Skin epidermis (tissue), 12 donors: ENCODE results near the gene UBE2E2.

Source experiments
- H3K27ac ChIP-seq, 21 experiments: fragments of 200-600 bp; sonication (generic) in 11 of 21; one replicate each; pipeline ENCODE4 v1.5.0; 2020; ENCODE audit warnings: mild to moderate bottlenecking in 3 of 21, inconsistent platforms in 2 of 21, moderate library complexity in 2 of 21
- H3K4me3 ChIP-seq, 7 experiments: fragments of 200-600 bp; sonication (generic) in 2 of 7; one replicate each; pipeline ENCODE4 v1.5.0; 2020; ENCODE audit warnings: inconsistent platforms in 2 of 7, mild to moderate bottlenecking in 2 of 7, moderate library complexity in 1 of 7

The UBE2E2 gene

DNA sequence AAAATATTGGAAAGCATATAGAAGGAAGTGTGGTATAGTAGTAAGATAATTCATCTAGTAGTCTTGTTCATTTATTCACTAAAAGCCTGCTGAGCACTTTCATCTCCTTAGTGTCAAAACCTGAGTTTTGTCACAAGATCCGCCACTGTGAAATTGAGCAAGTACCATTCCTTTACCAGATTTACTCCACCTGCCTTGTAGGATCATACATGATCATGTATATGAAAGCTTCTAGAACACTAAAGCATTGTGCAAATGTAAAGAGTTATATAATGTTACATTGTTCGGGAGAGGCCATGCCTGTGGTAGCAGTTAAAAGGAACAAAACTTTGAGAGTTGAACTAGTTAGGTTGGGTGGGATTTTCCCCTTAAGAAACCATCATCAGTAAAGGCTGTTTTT lies 35.0 kb downstream of the UBE2E2 start:
- no peak overlapping the region for H3K4me3 ChIP-seq
- no peak overlapping the region for H3K27ac ChIP-seq

DNA sequence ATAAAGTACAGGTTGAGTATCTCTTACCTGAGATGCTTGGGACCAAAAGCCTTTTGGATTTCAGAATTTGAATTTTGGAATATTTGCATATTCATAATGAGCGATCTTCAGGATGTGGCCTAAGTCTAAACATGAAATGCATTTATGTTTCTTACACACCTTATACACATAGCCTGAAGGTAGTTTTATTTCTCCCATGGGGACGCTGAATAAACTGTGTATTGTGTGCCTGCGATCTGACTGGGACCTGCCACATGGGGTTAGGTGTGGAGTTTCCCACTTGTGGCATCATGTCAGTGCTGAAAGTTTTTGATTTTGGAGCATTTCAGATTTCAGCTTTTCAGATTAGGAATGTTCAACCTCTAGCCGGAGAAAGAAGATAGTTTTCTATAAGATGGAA lies 35.5 kb downstream of the UBE2E2 start:
- no peak overlapping the region for H3K4me3 ChIP-seq
- no peak overlapping the region for H3K27ac ChIP-seq

DNA sequence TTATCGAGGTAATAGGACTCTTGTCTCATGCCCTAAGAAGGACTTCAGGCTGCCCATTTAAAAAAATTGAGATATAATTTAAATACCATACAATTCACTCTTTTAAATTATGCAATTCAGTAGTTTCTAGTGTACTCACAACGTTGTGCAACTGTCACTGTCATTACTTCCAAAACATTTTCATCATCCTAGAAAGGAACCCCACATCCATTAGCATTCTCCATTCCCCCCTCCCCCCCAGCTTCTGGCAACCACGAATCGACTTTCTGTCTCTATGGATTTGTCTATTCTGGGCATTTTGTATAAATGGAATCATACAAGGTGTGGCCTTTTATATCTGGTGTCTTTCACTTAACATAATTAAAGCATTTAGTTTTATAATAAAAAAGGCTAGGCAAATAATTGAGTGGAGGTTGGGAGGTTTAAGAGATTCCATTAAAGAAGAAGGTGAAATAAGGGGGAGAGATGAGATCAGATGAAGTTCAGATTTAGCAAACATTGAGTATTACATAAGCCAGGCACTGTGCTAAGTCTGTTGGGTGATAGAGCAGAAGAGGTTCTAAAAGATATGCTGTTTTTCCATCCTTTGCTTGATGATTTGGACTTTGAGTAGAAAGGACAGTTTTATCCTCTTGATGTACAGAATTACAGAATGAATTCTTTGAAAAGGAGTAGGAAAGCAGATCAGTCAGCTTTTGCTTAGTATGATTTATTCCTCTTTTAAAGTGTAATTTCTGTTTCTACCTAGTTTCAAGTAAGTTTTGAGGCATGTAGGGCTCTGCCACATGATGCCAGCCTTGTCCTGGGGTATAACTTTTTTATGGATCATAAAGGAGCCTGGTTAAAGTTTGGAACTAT lies 36.3 kb downstream of the UBE2E2 start:
- no peak overlapping the region for H3K4me3 ChIP-seq
- H3K27ac ChIP-seq, result no peak overlapping the region

- Histone ChIP-seq H3K4me3 (no peak overlapping the region), H3K27ac (no peak overlapping the region)
Observed at GRCh38 chr3:23240171-23240785, 37.2 kb downstream of the UBE2E2 start.

GRCh38 chr3:23241256-23241655 lies 38.1 kb downstream of the UBE2E2 start:
- Histone ChIP-seq H3K4me3 (no peak overlapping the region), H3K27ac (no peak overlapping the region)

DNA sequence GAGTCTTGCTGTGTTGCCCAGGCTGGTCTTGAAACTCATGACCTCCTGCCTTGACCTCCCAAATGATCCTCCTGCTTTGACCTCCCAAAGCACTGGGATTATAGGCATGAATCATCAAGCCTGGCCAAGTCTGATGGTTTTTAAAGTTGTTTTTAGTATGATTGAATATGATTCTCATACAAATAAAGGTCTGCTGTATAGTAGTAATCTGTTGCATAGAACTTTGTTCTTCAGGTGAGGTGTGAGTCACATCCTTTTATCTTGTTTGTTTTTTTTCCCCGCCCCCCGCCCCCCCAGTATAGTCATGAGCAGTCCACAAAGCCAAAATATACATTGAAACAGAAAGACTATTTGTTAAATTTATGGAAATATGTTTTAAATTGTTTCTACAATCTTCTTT lies 39.0 kb downstream of the UBE2E2 start:
- Histone ChIP-seq H3K27ac (no peak overlapping the region), H3K4me3 (no peak overlapping the region)

DNA sequence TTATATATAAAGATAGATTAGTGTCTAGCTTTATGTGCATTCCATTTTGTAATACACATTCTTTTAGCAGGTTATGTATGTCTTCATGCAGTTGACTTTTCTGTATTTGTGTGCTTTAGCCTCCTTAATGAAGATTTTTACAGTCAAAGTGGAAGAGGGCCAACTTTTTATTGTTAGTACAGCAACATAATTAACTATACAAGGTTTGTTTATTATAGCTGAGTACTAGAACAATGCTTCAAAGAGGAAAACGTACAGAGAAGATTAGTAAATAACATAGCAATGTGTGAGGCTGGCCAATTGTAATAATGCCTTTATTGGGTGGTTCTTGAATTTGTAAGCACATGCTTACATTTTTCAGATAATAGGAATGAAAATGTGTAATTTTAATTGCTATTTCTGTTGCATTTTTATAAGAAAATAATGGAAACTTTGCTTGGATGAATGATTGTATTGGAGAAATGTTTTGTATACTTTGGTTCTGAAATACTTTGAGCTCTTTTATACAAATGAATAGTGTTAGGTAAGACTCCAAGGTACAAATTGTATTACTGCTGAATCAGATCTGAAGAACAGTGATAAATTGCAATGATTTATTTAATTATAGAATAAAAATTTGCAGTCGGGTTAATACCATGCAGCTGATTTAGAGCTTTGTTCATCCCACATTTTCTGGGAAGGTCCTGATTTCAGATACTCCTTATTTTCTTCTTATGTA lies 41.4 kb downstream of the UBE2E2 start:
- H3K4me3 ChIP-seq, result no peak overlapping the region
- no peak overlapping the region for H3K27ac ChIP-seq

DNA sequence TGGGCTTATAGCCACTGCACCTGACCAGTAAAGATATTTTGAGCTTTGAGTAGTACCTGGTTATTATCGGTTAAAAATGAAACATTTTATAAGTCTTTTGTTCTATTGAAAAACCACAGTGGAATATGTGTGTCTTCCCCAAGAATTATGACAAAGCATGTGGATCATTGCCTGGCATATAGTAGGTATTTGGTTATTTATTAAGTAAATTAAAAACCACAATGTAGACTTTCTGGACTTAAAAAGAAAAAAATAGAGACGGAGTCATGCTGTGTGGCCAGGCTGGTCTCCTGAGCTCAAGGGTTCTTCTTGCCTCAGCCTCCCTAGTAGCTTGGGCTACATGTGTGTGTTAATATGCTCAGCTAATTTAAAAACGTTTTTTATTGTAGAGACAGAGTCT lies 43.5 kb downstream of the UBE2E2 start:
- Histone ChIP-seq H3K4me3 (no peak overlapping the region), H3K27ac (no peak overlapping the region)

DNA sequence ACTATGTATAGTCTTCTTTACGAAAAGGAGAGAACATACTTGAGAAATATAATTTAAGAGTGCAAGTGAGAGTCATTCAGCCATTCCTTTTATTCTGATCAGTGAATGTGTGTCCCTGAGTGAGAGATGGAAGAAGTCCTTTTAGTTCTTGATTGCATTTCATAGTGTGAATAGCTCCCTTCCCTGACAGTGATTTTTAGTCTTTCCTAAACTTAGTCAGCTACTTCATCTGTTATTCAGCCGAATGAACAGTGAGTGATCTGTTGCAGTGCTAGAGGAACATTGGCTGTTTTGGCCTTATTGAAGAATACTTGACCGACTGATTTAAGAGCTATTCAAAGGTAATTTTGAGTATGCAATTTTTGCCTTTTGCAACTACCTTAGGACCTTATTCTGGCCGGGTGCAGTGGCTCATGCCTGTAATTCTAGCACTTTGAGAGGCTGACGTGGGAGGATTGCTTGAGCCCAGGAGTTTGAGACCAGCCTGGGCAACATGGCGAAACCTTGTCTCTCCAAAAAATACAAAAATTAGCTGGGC lies 45.5 kb downstream of the UBE2E2 start:
- H3K4me3 ChIP-seq, result no peak overlapping the region
- H3K27ac ChIP-seq, result no peak overlapping the region

GRCh38 chr3:23249961-23250360 lies 46.8 kb downstream of the UBE2E2 start:
- H3K4me3 ChIP-seq, result no peak overlapping the region
- no peak overlapping the region for H3K27ac ChIP-seq

GRCh38 chr3:23252122-23252521 lies 49.0 kb downstream of the UBE2E2 start:
- no peak overlapping the region for H3K4me3 ChIP-seq
- no peak overlapping the region for H3K27ac ChIP-seq

DNA sequence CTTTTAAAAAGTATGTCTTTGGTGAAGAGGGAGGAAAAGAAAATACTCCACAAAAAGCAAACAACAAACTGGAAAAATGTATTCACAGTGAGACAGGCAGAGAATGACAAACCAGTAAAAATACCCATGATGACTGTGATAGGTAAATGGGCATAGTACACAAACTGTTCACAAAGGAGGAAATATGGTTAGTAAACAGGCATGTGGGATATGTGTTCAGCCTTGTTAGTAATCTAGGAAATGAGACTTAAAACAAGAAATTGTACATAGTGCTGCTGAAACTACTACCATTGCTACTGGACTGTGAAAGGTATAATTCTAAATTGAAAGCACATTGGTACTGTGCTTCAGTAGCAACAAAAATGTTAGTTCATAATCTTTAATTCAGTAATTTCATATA lies 50.1 kb downstream of the UBE2E2 start:
- Histone ChIP-seq H3K27ac (no peak overlapping the region), H3K4me3 (no peak overlapping the region)

DNA sequence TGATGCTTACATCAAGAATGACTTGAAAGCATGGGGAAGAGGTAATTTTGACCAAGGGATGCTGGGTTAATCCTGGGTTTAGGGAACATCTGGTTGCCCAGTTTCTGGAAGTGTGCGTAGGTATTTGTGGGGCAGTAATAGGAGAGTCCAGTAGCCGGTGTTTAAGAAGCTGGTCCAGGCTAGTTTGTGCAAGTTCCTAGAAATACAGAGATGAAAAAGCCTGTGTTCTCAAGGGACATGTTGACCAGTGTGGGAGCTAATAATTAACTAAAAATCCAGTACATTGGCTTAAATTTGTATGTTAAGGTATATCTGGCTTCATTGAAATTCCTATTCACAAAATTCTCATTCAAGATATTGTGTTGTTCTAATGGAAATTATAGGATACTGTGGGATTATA lies 51.2 kb downstream of the UBE2E2 start:
- Histone ChIP-seq H3K4me3 (no peak overlapping the region), H3K27ac (no peak overlapping the region)

- Histone ChIP-seq H3K27ac (no peak overlapping the region), H3K4me3 (no peak overlapping the region)
Observed at GRCh38 chr3:23254835-23255234, 51.7 kb downstream of the UBE2E2 start.

- Histone ChIP-seq H3K27ac (no peak overlapping the region), H3K4me3 (no peak overlapping the region)
Observed at GRCh38 chr3:23256741-23257435, 53.8 kb downstream of the UBE2E2 start.

GRCh38 chr3:23258110-23258509 lies 55.0 kb downstream of the UBE2E2 start:
- Histone ChIP-seq H3K4me3 (no peak overlapping the region), H3K27ac (no peak overlapping the region)

- H3K4me3 ChIP-seq, result no peak overlapping the region
- no peak overlapping the region for H3K27ac ChIP-seq
Observed at GRCh38 chr3:23259515-23259914, 56.4 kb downstream of the UBE2E2 start.

DNA sequence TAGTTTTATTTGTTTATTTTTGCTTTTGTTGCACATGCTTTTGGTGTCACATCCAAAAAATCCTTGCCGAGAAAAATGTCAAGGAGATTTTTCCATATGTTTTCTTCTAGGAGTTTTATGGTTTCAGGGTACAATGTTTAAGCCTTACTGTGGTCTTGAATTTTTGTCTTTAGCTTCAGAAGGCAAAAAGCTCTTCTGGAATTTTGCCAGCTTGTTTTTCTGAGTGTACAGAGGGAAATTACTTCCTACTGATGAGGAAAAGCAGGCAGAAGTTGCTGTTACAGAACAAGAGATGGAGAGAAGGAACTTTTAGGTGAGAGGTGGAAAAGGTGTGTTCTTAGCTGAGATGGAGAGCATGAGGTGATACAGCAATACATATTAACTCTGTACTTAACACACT lies 59.6 kb downstream of the UBE2E2 start:
- H3K4me3 ChIP-seq, result no peak overlapping the region

DNA sequence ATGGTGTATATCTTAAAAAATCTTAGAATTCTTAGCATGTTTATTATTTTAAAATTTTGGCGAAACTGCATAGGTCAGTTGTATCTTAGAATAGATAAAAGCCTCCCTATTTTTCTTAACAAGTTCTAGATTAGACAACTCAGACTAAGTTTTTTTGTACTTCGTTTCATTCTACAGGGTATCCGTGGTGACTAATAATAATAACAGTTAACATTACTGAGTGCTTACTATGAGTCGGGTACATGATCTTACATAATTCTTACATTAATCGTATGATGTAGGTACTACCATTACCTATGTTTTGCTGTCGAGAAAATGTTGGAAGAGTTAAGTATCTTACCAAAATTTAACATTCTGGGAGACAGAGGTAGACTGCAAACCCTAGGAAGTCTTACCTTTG lies 60.7 kb downstream of the UBE2E2 start:
- peak overlapping the region in 1 of 21 experiments; percentile 30 for H3K27ac ChIP-seq
- H3K4me3 ChIP-seq, result no peak overlapping the region

More for the DNA sequence above, 59.6 kb downstream of the UBE2E2 start:
- H3K27ac ChIP-seq, result no peak overlapping the region

- H3K27ac ChIP-seq, result no peak overlapping the region
- H3K4me3 ChIP-seq, result no peak overlapping the region
Observed at GRCh38 chr3:23264413-23264812, 61.3 kb downstream of the UBE2E2 start.
